KMS-11 (cell line): ENCODE data around the gene CFAP298.

Experiments
- H2AFZ ChIP-seq: fragments of 200-600 bp; sonication (generic); 2 replicates; pipeline ENCODE4 v1.6.1; 2016; ENCODE audit warnings: antibody characterized with exemption, mixed run types, low read depth
- H3K27ac ChIP-seq: fragments of 200-600 bp; sonication (generic); 2 replicates; pipeline ENCODE4 v1.6.1; 2016; ENCODE audit warnings: mild to moderate bottlenecking, mixed run types
- H3K27me3 ChIP-seq: fragments of 200-600 bp; sonication (generic); 2 replicates; pipeline ENCODE4 v1.6.1; 2017; ENCODE audit warnings: mild to moderate bottlenecking, low read depth, mixed run types, moderate library complexity; ENCODE audit not compliant: insufficient read depth
- H3K36me3 ChIP-seq: fragments of 200-600 bp; sonication (generic); 2 replicates; pipeline ENCODE4 v1.6.1; 2017; ENCODE audit warnings: mild to moderate bottlenecking, mixed run types; ENCODE audit not compliant: insufficient read depth
- H3K4me1 ChIP-seq: fragments of 200-600 bp; sonication (generic); 2 replicates; pipeline ENCODE4 v1.6.1; 2016; ENCODE audit warnings: mild to moderate bottlenecking, low read depth, mixed run types; ENCODE audit not compliant: poor library complexity, severe bottlenecking
- H3K4me2 ChIP-seq: fragments of 200-600 bp; sonication (generic); 2 replicates; pipeline ENCODE4 v1.7.0; 2016; ENCODE audit warnings: mild to moderate bottlenecking, mixed run types
- H3K4me3 ChIP-seq: fragments of 200-600 bp; sonication (generic); IDR thresholded peaks from 2 replicates; pipeline ENCODE4 v1.6.1; 2017; ENCODE audit warnings: low read depth, low read length, mixed read lengths; ENCODE audit not compliant: insufficient read depth
- H3K79me2 ChIP-seq: fragments of 200-600 bp; sonication (generic); 2 replicates; pipeline ENCODE4 v1.6.1; 2016; ENCODE audit warnings: low read depth, mixed run types; ENCODE audit not compliant: insufficient read depth
- H3K9ac ChIP-seq: fragments of 200-600 bp; sonication (generic); 2 replicates; pipeline ENCODE4 v1.6.1; 2016; ENCODE audit warnings: mild to moderate bottlenecking, mixed run types
- H4K20me1 ChIP-seq: fragments of 200-600 bp; sonication (generic); 2 replicates; pipeline ENCODE4 v1.6.1; 2016; ENCODE audit warnings: mild to moderate bottlenecking, mixed run types; ENCODE audit not compliant: insufficient read depth
- CTCF ChIP-seq: fragments of 200-600 bp; sonication (generic); conservative IDR thresholded peaks from 2 replicates; pipeline ENCODE4 v1.6.1; 2017; ENCODE audit warnings: low read depth, mild to moderate bottlenecking, antibody characterized with exemption, low read length, moderate library complexity, mixed read lengths

Gene CFAP298

GRCh38 chr21:32593690-32594089 is 18.5 kb downstream of the CFAP298 start:
- H3K27ac ChIP-seq, result no peak overlapping the region
- TF ChIP-seq CTCF, result no peak
- no peaks in the 10 kb centered on the region for H4K20me1 ChIP-seq
- H3K4me3 ChIP-seq, result no peak overlapping the region
- no peaks in the 10 kb centered on the region; the same call in 1 of the 2 replicates for H3K27me3 ChIP-seq
- H2AFZ ChIP-seq, result no peak overlapping the region
- H3K4me2 ChIP-seq, result no peak overlapping the region
- no peaks in the 10 kb centered on the region for H3K79me2 ChIP-seq
- peaks cover 16% of the 10 kb centered on the region for H3K4me1 ChIP-seq
- no peaks in the 10 kb centered on the region for H3K36me3 ChIP-seq
- no peak overlapping the region for H3K9ac ChIP-seq

GRCh38 chr21:32592929-32593502 is 19.2 kb downstream of the CFAP298 start:
- no peaks in the 10 kb centered on the region for H3K79me2 ChIP-seq
- no peak overlapping the region for H2AFZ ChIP-seq
- no peak overlapping the region for H3K27ac ChIP-seq
- H3K4me3 ChIP-seq, result no peak overlapping the region
- H3K4me1 ChIP-seq, result peaks cover 16% of the 10 kb centered on the region
- TF ChIP-seq CTCF, result no peak
- H3K9ac ChIP-seq, result no peak overlapping the region
- H3K4me2 ChIP-seq, result no peak overlapping the region
- H3K27me3 ChIP-seq, result no peaks in the 10 kb centered on the region; the same call in 1 of the 2 replicates
- H3K36me3 ChIP-seq, result no peaks in the 10 kb centered on the region
- no peaks in the 10 kb centered on the region for H4K20me1 ChIP-seq

GRCh38 chr21:32590130-32590529 is 22.0 kb downstream of the CFAP298 start:
- no peak overlapping the region for H3K4me2 ChIP-seq
- no peak overlapping the region for H3K9ac ChIP-seq
- H3K4me3 ChIP-seq, result no peak overlapping the region
- H3K27ac ChIP-seq, result no peak overlapping the region
- no peaks in the 10 kb centered on the region; the same call in 1 of the 2 replicates for H3K27me3 ChIP-seq
- H2AFZ ChIP-seq, result no peak overlapping the region
- no peaks in the 10 kb centered on the region for H4K20me1 ChIP-seq
- no peaks in the 10 kb centered on the region for H3K36me3 ChIP-seq
- no peak for TF ChIP-seq CTCF
- no peaks in the 10 kb centered on the region for H3K4me1 ChIP-seq
- H3K79me2 ChIP-seq, result no peaks in the 10 kb centered on the region

GRCh38 chr21:32587651-32588050 is 24.5 kb downstream of the CFAP298 start:
- Histone ChIP-seq H3K4me2 (no peak overlapping the region), H3K27me3 (no peaks in the 10 kb centered on the region; the same call in 1 of the 2 replicates), H3K79me2 (no peaks in the 10 kb centered on the region), H3K4me1 (no peaks in the 10 kb centered on the region), H2AFZ (no peak overlapping the region), H3K27ac (no peak overlapping the region), H3K36me3 (no peaks in the 10 kb centered on the region), H3K4me3 (no peak overlapping the region), H4K20me1 (no peaks in the 10 kb centered on the region), H3K9ac (no peak overlapping the region)
- no peak for TF ChIP-seq CTCF
